HepG2 (cell line): Measurements from ENCODE around the gene PDLIM5. TPM values are rescaled to one million over a fixed set of nuclear protein-coding genes. Genes with fewer than 3 reads are reported as not detected.

ENCODE experiments used
- ATAC-seq: fragments of 200-7000 bp; cut with Tn5 transposase; 3 replicates; pipeline ENCODE4 v1.9.1; 2020; ENCODE audit warnings: mild to moderate bottlenecking, moderate library complexity
- BruUV-seq: library from RNA; stranded (reverse); fragments of 400-500 nt; replicated peaks from 2 replicates; lab custom pipeline; 2021; lab: Mats Ljungman, UMichigan
- CTCF ChIA-PET: fragments of 300-600 bp; formaldehyde crosslinking; extraction: SDS; loops from one replicate; lab custom pipeline; 2021; ENCODE audit warnings: low total read pairs, inconsistent platforms, low intra/inter-chr PET ratio; lab: Yijun Ruan, JAX
- POLR2A ChIA-PET: fragments of 350-600 bp; sonication (Branson Sonifier 250); formaldehyde crosslinking; loops from one replicate; lab custom pipeline; 2020; ENCODE audit warnings: antibody characterized with exemption, inconsistent platforms; lab: Yijun Ruan, JAX
- DNase-seq: peaks from one replicate; pipeline ENCODE4 v3.0.0-alpha.2; 2015; ENCODE audit warnings: low spot score
- FAIRE-seq: peaks from 3 replicates; lab custom pipeline; 2011; peaks lifted over from hg19 to GRCh38; lab: Jason Lieb, UNC
- H2AFZ ChIP-seq: one replicate; pipeline ENCODE4 v1.6.1; 2011; ENCODE audit warnings: low read length, inconsistent platforms
- H3K27ac ChIP-seq: fragments of 300-600 bp; 3 replicates; pipeline ENCODE4 v1.8.0; 2011; ENCODE audit warnings: mixed run types, mild to moderate bottlenecking, mixed read lengths, low read length, inconsistent platforms; ENCODE audit not compliant: insufficient read depth; ENCODE audit errors: extremely low read length
- H3K27me3 ChIP-seq, 2 experiments: fragments of 200-600 bp in 1 of 2; 2 replicates in 1 of 2; 3 replicates in 1 of 2; pipeline versions ENCODE4 v1.6.0 to v1.8.0; 2011; ENCODE audit warnings: low read length in 2 of 2, mild to moderate bottlenecking in 2 of 2, moderate library complexity in 2 of 2, inconsistent platforms in 1 of 2; ENCODE audit not compliant: insufficient read depth in 2 of 2, control insufficient read depth in 1 of 2
- H3K36me3 ChIP-seq, 2 experiments: fragments of 200-600 bp in 1 of 2; replicated peaks in 1 of 2; 2 replicates in 1 of 2; 3 replicates in 1 of 2; pipeline versions ENCODE4 v1.5.1 to v1.8.0; 2011; ENCODE audit warnings: low read length in 2 of 2, inconsistent platforms in 1 of 2; ENCODE audit not compliant: insufficient read depth in 2 of 2, control insufficient read depth in 1 of 2
- H3K4me1 ChIP-seq: 2 replicates; pipeline ENCODE4 v1.5.1; 2012; ENCODE audit warnings: low read length, inconsistent platforms; ENCODE audit not compliant: insufficient read depth
- H3K4me2 ChIP-seq: 2 replicates; pipeline ENCODE4 v1.6.0; 2011; ENCODE audit warnings: low read depth, low read length, inconsistent platforms
- H3K4me3 ChIP-seq, 3 experiments: fragments of 200-600 bp in 1 of 3; sonication (generic), shearing (Covaris generic) in 1 of 3; replicated peaks in 1 of 3; 2 replicates each; pipeline ENCODE4 v1.5.1; 2011 to 2016; ENCODE audit warnings: low read length in 3 of 3, inconsistent platforms in 2 of 3, low read depth in 2 of 3, mild to moderate bottlenecking in 2 of 3, control low read depth in 1 of 3, mixed read lengths in 1 of 3; ENCODE audit not compliant: insufficient read depth in 1 of 3
- H3K79me2 ChIP-seq: one replicate; pipeline ENCODE4 v1.6.1; 2011; ENCODE audit warnings: low read length, inconsistent platforms; ENCODE audit not compliant: insufficient read depth
- H3K9ac ChIP-seq: 2 replicates; pipeline ENCODE4 v1.6.0; 2011; ENCODE audit warnings: mild to moderate bottlenecking, low read depth, low read length, inconsistent platforms; ENCODE audit not compliant: insufficient read depth
- H3K9me3 ChIP-seq: 2 replicates; pipeline ENCODE4 v1.5.1; 2012; ENCODE audit warnings: mild to moderate bottlenecking, low read length
- H4K20me1 ChIP-seq: 2 replicates; pipeline ENCODE4 v1.6.0; 2011; ENCODE audit warnings: inconsistent platforms, mild to moderate bottlenecking, low read length, moderate library complexity; ENCODE audit not compliant: insufficient read depth
- AGO1 ChIP-seq: fragments of 200-400 bp; formaldehyde crosslinking; IDR thresholded peaks from 2 replicates; pipeline ENCODE4 v1.6.1; 2017; ENCODE audit warnings: mild to moderate bottlenecking, low read depth, low read length, moderate library complexity; ENCODE audit not compliant: poor library complexity, severe bottlenecking
- SP4 ChIP-seq: sonication (generic); formaldehyde crosslinking; IDR thresholded peaks from 2 replicates; pipeline ENCODE4 v1.8.1; 2023; ENCODE audit warnings: mild to moderate bottlenecking, missing genetic modification reagents
- TARDBP ChIP-seq: sonication (generic); formaldehyde crosslinking; IDR thresholded peaks from 2 replicates; pipeline ENCODE4 v1.8.0; 2022; ENCODE audit warnings: mild to moderate bottlenecking, missing genetic modification reagents
- ZBTB3 ChIP-seq: sonication (generic); formaldehyde crosslinking; IDR thresholded peaks from 2 replicates; pipeline ENCODE4 v1.4.0; 2020; ENCODE audit warnings: low read depth, mild to moderate bottlenecking, moderate library complexity, missing genetic modification reagents, borderline replicate concordance
- ZNF770 ChIP-seq: sonication (generic); formaldehyde crosslinking; IDR thresholded peaks from 2 replicates; pipeline ENCODE4 v1.5.0; 2020; ENCODE audit warnings: mild to moderate bottlenecking, missing genetic modification reagents
- WGBS: methylation state at CpG from one replicate; pipeline ENCODE4 v1.1.6; 2017; ENCODE audit warnings: low lambda C conversion rate; 5-methylcytosine and 5-hydroxymethylcytosine counted together
- in situ Hi-C: cut with HindIII; loops from 2 replicates; pipeline ENCODE4 v1.10.0; 2017; ENCODE audit warnings: low pct_unique_long_range_greater_than_20kb; ENCODE audit not compliant: extremely low pct_ligation_motif_present
- intact Hi-C: fragments of 100-400 bp; cut with micrococcal nuclease; formaldehyde crosslinking; loops from one replicate; pipeline ENCODE4 v1.10.0; 2022; ENCODE audit not compliant: unreplicated experiment
- polyA plus RNA-seq, 8 experiments: library from polyadenylated mRNA; depleted of rRNA in 3 of 8; stranded (reverse) in 7 of 8; unstranded in 1 of 8; fragments of >200 nt; fragmentation: Illumina TruSeq in 4 of 8; extraction: Trizol in 4 of 8; gene quantifications; 2 replicates each; pipeline versions ENCODE4 v1.2.1 to v1.2.3, GENCODE V29; 2011 to 2016; ENCODE audit warnings: low read depth in 4 of 8, missing spikeins in 1 of 8, mixed read lengths in 1 of 8; ENCODE audit not compliant: insufficient read depth in 1 of 8
- total RNA-seq, 5 experiments: library from RNA; depleted of rRNA; stranded (reverse); fragments of >200 nt; fragmentation: Illumina TruSeq; extraction: Trizol; gene quantifications; 2 replicates each; pipeline ENCODE4 v1.2.3, GENCODE V29; 2016; ENCODE audit warnings: low read depth in 1 of 5
- TF ChIP-seq, protein P1 (sequence below): sonication (generic); formaldehyde crosslinking; IDR thresholded peaks from 2 replicates; pipeline ENCODE4 v1.4.0; 2020; ENCODE audit warnings: missing genetic modification reagents
- TF ChIP-seq, protein P2 (sequence below): sonication (generic); formaldehyde crosslinking; conservative IDR thresholded peaks from 2 replicates; pipeline ENCODE4 v1.4.0; 2020; ENCODE audit warnings: missing genetic modification reagents

PDLIM5 gene
- total and polyA plus RNA-seq, 2 of the 13 experiments (the other 11 are each of a cell fraction or from before 2014, with no cell fraction given): 52.8 to 119 TPM

DNA sequence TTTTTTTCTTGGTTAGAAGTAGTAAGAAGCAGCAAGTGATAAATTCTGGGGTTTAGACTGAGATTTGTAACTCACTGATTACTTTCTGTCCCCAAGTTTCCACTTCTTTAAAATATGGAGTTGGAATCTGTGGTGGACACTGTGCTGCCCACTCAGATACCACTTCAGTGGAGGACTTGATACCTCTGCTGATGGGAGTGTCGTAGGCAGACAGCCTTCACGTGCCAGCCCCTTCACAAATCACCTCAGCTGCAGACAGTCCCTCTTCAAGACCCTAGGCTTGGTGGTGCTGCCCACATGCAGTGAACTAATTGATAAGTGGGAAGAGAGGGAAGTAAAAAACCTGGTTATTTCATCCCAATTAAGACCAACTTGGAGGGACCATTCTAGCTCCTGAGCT, 139.5 kb downstream of the PDLIM5 start:
- Histone ChIP-seq H3K4me1 (no peaks in the 10 kb centered on the region), H3K4me3 (no peak overlapping the region), H3K27ac (no peak overlapping the region), H4K20me1 (no peaks in the 10 kb centered on the region), H3K79me2 (no peaks in the 10 kb centered on the region), H3K27me3 (no peaks in the 10 kb centered on the region), H3K9ac (no peak overlapping the region), H2AFZ (no peak overlapping the region), H3K4me2 (no peak overlapping the region), H3K9me3 (no peaks in the 10 kb centered on the region), H3K36me3 (peaks cover 3 to 20% of the 10 kb centered on the region in 2 experiments; a peak in 3 of 5 replicates)
- DNase-seq: no peak
- no TSS peak for BruUV-seq
- POLR2A ChIA-PET: no interaction called here
- intact Hi-C loops (no loop called here), in situ Hi-C loops (loop anchor here (10.0 to 25.0 kb wide), 2 partner anchors 286 to 804 kb away; no protein-coding TSS in a partner anchor)
- no peak for FAIRE-seq
- CTCF ChIA-PET: no interaction called here
- TF ChIP-seq SP4 (CRISPR knock-in tag) (no peak), TARDBP (CRISPR knock-in tag) (no peak), ZBTB3 (CRISPR knock-in tag) (no peak), ZNF770 (CRISPR knock-in tag) (no peak), AGO1 (no peak)
- TF ChIP-seq, protein P1, sequence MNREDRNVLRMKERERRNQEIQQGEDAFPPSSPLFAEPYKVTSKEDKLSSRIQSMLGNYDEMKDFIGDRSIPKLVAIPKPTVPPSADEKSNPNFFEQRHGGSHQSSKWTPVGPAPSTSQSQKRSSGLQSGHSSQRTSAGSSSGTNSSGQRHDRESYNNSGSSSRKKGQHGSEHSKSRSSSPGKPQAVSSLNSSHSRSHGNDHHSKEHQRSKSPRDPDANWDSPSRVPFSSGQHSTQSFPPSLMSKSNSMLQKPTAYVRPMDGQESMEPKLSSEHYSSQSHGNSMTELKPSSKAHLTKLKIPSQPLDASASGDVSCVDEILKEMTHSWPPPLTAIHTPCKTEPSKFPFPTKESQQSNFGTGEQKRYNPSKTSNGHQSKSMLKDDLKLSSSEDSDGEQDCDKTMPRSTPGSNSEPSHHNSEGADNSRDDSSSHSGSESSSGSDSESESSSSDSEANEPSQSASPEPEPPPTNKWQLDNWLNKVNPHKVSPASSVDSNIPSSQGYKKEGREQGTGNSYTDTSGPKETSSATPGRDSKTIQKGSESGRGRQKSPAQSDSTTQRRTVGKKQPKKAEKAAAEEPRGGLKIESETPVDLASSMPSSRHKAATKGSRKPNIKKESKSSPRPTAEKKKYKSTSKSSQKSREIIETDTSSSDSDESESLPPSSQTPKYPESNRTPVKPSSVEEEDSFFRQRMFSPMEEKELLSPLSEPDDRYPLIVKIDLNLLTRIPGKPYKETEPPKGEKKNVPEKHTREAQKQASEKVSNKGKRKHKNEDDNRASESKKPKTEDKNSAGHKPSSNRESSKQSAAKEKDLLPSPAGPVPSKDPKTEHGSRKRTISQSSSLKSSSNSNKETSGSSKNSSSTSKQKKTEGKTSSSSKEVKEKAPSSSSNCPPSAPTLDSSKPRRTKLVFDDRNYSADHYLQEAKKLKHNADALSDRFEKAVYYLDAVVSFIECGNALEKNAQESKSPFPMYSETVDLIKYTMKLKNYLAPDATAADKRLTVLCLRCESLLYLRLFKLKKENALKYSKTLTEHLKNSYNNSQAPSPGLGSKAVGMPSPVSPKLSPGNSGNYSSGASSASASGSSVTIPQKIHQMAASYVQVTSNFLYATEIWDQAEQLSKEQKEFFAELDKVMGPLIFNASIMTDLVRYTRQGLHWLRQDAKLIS (CRISPR knock-in tag): no peak
- TF ChIP-seq, protein P2, sequence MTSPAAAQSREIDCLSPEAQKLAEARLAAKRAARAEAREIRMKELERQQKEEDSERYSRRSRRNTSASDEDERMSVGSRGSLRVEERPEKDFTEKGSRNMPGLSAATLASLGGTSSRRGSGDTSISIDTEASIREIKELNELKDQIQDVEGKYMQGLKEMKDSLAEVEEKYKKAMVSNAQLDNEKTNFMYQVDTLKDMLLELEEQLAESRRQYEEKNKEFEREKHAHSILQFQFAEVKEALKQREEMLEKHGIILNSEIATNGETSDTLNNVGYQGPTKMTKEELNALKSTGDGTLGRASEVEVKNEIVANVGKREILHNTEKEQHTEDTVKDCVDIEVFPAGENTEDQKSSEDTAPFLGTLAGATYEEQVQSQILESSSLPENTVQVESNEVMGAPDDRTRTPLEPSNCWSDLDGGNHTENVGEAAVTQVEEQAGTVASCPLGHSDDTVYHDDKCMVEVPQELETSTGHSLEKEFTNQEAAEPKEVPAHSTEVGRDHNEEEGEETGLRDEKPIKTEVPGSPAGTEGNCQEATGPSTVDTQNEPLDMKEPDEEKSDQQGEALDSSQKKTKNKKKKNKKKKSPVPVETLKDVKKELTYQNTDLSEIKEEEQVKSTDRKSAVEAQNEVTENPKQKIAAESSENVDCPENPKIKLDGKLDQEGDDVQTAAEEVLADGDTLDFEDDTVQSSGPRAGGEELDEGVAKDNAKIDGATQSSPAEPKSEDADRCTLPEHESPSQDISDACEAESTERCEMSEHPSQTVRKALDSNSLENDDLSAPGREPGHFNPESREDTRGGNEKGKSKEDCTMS (CRISPR knock-in tag): no peak
- WGBS: 96% methylated on average over 2 of the region's 2 CpGs
- ATAC-seq: no peak
